ENCODE measurements around the gene PAPSS2. TPM values are rescaled to one million over a fixed set of nuclear protein-coding genes. Genes with fewer than 3 reads are reported as not detected.

Gene PAPSS2
- total RNA-seq, 2 donors from 2014 or later: 16.9 to 17.5 TPM

DNA sequence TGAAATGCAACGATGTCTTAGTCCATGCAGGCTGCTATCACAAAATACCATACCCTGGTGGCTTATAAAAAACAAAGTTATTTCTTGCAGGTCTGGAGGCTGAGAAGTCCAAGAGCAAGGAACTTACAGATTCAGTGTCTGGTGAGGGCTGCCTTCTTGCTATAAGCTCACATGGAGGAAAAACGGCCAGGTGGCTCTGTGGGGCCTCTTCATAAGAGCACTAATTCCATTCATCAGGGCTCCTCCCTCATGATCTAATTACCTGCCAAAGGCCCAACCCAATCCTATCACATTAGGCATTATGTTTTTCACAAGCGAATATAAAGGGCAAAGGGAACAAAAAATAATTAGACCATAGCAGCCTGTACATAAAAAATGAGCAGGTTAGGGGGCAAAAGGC is 35.4 kb downstream of the PAPSS2 start:
- no peak for DNase-seq
- H3K36me3 ChIP-seq (replicated peaks in 1 of 2; ENCODE audit: insufficient read depth in 1 of 2, low read depth in 2 of 2): no peaks in the 10 kb centered on the region
- WGBS, 2 donors: 79 to 82% methylated on average over 3 of the region's 3 CpGs
- no peaks in the 10 kb centered on the region for H3K9me3 ChIP-seq
- H3K27me3 ChIP-seq: no peaks in the 10 kb centered on the region
- peaks cover 22% of the 10 kb centered on the region for H3K4me1 ChIP-seq
- intact Hi-C loops (cut with DNase I): no loop called here
- ATAC-seq: no peak
- TF ChIP-seq, protein P1, sequence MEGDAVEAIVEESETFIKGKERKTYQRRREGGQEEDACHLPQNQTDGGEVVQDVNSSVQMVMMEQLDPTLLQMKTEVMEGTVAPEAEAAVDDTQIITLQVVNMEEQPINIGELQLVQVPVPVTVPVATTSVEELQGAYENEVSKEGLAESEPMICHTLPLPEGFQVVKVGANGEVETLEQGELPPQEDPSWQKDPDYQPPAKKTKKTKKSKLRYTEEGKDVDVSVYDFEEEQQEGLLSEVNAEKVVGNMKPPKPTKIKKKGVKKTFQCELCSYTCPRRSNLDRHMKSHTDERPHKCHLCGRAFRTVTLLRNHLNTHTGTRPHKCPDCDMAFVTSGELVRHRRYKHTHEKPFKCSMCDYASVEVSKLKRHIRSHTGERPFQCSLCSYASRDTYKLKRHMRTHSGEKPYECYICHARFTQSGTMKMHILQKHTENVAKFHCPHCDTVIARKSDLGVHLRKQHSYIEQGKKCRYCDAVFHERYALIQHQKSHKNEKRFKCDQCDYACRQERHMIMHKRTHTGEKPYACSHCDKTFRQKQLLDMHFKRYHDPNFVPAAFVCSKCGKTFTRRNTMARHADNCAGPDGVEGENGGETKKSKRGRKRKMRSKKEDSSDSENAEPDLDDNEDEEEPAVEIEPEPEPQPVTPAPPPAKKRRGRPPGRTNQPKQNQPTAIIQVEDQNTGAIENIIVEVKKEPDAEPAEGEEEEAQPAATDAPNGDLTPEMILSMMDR (IDR thresholded peaks at IDR 0.05): no peak
- TF ChIP-seq POLR2A (IDR thresholded peaks at IDR 0.05): no peak
- no peak overlapping the region for H3K27ac ChIP-seq
- no peak overlapping the region for H3K4me3 ChIP-seq

DNA sequence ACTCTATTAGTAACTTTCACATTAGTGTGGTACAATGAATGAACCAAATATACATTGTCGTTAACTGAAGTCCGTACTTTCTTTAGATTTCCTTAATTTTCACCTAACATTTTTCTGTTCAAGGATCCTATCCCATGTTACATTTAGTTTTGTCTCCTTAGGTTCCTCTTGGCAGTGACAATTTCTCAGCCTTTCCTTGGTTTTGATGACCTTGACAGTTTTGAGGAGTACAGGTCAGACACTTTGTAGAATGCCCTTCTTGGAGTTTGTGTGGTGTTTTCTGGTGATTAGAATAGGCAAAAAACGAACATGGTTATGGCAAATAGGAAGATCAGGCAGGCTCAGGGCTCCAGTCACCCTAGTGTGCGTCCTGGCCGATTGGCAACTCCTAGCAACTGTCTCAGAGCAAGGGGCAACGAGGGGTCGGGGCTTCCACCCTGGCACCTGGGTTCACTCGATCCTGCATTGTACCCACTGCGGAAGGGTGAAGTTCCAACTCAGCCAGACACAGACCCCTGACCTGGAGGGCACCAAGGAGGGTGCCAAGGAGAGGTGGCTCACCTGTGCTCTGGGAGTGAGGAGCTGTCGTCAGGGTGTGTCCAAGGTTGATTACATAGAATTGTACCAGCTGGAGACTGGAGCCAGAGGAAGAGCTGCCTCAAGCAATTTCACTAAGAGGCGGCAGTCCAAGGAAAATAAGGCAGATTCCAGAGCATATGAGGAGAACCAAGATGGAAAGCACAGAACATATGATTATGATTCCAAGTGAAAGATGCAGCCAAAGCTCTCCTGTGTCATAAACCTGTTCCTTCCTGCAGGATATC is 37.5 kb downstream of the PAPSS2 start:
- DNase-seq (no peak), ATAC-seq (no peak)
- WGBS, 2 donors: 70 to 79% methylated on average over 11 of the region's 11 CpGs
- Histone ChIP-seq H3K4me1 (peaks cover 35% of the 10 kb centered on the region), H3K27ac (no peak overlapping the region), H3K9me3 (no peaks in the 10 kb centered on the region), H3K36me3 (replicated peaks in 1 of 2; ENCODE audit: insufficient read depth in 1 of 2, low read depth in 2 of 2) (no peaks in the 10 kb centered on the region), H3K27me3 (no peaks in the 10 kb centered on the region), H3K4me3 (no peak overlapping the region)
- intact Hi-C loops (cut with DNase I): no loop called here
- no peak for TF ChIP-seq POLR2A (IDR thresholded peaks at IDR 0.05)
- TF ChIP-seq, protein P1 (IDR thresholded peaks at IDR 0.05): no peak

DNA sequence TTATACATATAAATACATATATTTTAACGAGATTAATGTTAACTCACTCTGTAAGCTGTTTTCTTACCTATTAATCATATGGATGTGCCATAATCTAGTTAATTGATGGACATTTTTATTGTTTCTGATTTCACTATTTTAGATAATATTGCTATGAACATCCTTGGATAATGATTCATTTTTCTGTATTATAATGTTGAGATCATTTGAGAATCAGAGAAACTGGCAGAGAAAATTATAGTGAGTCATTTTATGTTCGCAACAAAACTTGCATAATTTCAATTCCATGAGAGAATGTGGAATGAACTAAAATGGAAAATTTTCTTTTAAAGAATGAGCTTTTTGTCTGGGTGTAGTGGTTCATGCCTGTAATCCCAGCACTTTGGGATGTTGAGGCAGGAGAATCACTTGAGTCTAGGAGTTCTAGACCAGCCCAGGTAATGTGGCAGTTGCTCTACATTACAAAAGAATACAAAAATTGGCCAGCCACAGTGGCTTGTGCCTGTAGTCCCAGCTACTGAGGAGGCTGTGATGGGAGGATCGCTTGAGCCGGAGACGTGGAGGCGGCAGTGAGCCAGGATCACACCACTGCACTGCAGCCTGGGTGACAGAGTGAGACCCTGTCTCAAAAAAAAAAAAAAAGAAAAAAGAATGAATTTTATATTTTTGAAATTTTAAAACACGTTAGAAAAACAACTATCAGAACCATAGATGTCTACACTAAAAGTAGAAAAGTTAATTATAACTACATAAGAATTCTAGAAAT is 40.5 kb downstream of the PAPSS2 start:
- Histone ChIP-seq H3K4me3 (no peak overlapping the region), H3K36me3 (replicated peaks in 1 of 2; ENCODE audit: insufficient read depth in 1 of 2, low read depth in 2 of 2) (no peaks in the 10 kb centered on the region), H3K27me3 (no peaks in the 10 kb centered on the region), H3K27ac (peak overlapping the region in 1 of 4 donors; percentile 21), H3K9me3 (no peaks in the 10 kb centered on the region), H3K4me1 (peaks cover 35% of the 10 kb centered on the region)
- 89 to 93% methylated on average over 7 of the region's 7 CpGs for WGBS, 2 donors
- ATAC-seq: no peak
- DNase-seq: no peak
- intact Hi-C loops (cut with DNase I): no loop called here
- no peak for TF ChIP-seq POLR2A (IDR thresholded peaks at IDR 0.05)
- TF ChIP-seq, protein P1 (IDR thresholded peaks at IDR 0.05): no peak

DNA sequence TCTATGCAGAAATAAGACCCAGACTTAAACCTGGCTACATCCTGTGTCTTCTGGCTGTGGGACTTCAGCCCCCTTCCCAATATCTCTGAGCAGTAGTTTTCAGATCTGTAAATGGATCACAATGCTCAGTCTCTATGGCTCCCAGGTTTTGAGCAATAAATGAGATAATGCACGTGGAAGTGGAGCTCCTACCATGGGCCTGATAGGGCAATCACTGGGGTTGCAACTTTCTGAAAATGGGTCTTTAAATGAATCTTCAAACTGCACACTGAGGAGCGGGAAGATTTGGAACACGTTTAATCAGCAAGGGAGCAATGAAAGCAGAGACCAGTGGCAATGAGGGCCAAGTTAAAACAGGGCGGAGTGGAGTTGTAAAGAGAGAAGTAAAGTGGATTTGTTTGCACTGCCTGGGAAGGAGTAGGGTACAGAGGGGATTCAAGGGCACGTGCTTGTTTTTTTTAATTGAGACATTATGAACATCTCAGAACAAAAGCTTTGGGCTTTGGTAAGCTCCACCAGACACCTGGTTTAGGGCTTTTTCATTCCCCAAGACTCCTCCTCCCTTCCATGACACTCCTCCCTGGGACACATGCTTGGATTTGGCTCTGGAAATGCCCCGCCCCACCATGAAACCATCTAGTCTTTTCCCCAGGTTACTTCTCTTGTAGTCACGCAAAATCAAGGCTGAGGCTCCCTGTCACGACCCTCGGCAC is 42.7 kb downstream of the PAPSS2 start:
- peaks cover 39% of the 10 kb centered on the region for H3K4me1 ChIP-seq
- no peaks in the 10 kb centered on the region for H3K9me3 ChIP-seq
- H3K27me3 ChIP-seq: no peaks in the 10 kb centered on the region
- 72 to 88% methylated on average over 9 of the region's 9 CpGs for whole genome bisulfite sequencing, 2 donors
- no peak overlapping the region for H3K4me3 ChIP-seq
- intact Hi-C loops (cut with DNase I): no loop called here
- no peak for TF ChIP-seq POLR2A (IDR thresholded peaks at IDR 0.05)
- TF ChIP-seq, protein P1 (IDR thresholded peaks at IDR 0.05): no peak
- H3K27ac ChIP-seq: peak overlapping the region in 3 of 4 donors; percentile 39 to 72 (median 71)
- ATAC-seq: no peak
- no peak for DNase-seq
- H3K36me3 ChIP-seq (replicated peaks in 1 of 2; ENCODE audit: insufficient read depth in 1 of 2, low read depth in 2 of 2): no peaks in the 10 kb centered on the region

All from body of pancreas (tissue), 4 donors.